Activated T-cell treated with anti-CD3 and anti-CD28 coated beads for 24 hours (primary cell): ENCODE results near the gene CLDND2.

Experiments used
- DNase-seq: peaks from one replicate; pipeline ENCODE4 v3.0.0-alpha.2; 2020; ENCODE audit warnings: low read depth

Gene CLDND2

DNA sequence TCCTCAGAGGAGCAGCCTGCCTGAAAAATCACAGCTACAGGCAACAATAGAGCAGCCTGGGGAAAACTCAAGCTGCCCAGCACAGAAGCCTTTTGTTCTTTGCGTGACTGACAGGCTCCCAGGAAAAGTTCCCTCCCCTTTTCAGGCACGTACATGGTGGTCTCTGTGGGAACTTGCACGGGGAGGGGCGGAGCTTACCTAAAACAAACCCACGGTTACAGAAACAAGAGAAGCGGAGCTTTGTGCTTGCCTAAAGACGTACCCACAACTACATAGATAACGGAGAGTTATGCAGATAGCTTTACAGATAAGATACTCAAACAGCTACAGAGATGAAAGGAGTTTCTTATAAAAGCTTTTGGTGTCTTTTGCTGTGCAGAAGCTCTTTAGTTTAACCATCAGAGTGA is 14.1 kb downstream of the CLDND2 start:
- DNase-seq = no peak

DNA sequence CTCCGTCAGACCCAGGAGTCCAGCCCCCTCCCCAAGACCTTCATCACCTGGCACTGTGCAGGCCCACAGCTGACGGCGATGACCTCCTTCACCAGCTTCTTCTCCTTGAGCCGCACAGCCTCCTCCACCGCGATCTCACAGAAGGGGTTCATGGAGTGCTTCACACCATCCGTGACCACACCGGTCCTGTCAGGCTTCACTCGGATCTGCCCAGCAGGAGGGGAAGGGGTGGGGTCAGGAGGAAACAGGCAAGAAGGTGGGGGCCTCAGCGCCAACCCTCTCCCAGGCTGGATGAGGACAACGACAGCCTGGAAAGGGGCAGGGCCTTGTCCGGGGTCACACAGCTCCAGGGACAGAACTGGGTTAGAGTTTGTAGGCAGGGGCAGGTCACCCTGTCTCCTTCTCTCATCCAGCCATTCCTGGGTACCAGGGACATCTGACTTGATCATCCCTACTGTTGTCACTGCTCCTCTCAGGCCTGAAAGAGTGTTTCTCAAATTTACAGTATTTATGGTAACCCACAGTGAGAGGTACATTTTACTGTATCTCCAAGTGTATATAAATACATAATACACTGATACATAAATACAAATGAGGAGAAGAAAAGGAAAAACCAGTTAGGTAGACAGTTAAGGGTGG is 14.6 kb downstream of the CLDND2 start:
- DNase-seq = no peak

DNA sequence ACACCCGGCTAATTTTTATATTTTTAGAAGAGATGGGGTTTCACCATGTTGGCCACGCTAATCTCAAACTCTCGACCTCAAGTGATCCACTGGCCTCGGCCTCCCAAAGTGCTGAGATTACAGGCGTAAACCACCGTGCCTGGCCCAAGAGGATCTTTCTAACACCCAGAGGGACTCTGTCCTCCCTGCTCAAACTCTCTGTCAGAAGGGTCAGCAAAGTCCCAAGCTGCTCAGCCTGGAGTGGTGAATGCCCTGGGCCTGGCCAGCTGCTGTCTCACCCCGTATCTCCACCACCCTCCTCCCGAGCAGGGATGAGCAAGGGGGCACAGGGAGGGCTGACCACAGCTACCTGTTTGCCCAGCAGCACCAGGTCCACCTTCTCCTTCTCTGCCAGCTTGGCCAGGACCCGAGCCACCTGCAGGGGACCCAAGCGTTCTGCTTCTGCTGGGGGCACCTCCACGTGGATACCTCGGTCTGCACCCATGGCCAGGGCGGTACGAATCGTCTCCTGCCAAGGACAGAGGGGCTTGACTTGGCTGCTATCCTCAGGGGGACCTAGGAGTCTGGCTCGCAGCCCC is 15.9 kb downstream of the CLDND2 start:
- no peak for DNase-seq

DNA sequence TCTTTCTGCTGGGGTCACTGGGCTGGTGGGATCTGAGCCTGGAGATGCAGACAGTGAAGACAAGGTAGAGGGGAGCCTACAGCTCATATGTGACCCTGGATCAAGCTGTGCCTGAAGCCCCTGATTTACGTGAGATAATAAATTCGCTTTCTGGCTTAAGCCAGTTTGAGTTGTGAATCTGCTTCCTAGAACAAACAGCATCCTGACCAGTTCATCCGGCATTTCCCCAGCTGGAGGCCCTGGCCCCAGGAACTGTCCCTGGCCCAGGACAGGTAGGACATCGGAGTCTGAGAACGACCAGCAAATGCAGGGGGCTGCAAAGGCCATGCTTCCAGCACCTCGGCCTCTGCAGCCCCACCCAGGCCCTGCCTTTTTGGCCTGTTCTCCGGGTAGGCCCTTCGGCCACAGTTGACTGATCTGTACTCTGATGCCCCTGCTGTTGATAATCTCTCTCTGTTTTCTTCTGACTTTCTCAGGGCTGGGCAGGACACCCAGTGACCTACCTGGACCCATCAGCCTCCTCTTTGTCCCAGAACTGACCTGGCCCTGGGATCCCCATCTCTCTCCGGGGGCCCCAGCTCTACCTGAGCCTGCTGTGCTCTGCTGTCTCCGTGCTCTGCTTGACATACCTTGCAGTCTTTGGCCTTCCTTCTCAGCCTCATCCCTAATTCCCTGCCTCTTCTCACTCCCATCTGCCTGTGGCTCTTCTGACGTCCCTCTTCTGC is 17.4 kb downstream of the CLDND2 start:
- DNase-seq = no peak

DNA sequence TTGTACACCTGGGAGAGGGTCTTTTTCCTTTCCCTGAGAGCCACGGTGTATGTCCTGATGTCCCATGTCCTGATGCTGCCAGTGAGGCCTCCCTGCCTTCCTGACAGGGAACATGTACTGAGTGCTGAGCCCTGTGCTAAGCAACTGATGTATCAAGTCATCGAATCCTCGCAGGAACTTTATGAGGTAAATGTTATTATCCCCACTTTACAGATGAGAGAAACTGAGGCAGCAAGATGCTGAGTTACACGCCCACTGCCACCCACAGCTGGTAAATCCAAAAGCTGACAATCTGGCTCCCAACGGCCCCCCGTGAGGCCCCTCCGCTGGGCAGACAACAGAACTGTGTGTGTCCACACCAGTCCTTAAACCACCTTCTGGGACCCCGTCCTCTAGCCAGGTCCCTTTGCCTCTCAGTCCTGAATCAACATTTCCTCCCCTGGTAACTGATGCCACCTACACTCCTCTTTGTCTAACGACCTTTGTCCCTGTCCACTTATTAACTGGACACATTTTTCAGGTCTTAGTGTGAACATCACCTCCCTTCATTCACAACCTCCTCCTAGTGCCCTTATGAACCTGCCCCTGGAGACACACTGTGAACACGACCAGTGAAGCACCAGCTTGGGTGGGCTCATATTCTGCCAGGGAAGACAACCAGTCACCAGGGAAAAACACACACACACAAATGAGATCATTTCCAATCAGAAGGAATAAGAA is 21.4 kb downstream of the CLDND2 start:
- no peak for DNase-seq

DNA sequence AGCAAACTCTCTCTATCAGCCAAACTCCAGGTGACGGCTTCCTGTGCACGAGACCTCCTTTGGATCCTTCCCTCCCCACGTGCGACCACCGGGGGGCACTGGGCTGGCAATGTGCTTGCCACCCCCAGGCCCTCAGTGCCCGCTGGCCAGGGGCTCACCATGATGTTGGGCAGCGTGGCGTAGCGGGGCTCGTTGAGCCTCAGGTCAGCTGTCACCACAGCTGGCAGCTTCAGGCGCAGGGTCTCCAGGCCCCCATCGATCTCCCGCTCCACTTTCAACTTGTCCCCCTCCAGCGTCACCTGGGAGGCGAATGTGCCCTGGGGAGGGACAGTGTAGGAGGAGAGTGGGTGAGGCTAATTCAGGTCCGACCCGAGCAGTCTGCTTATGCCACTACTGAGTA is 22.1 kb downstream of the CLDND2 start:
- DNase-seq = no peak

DNA sequence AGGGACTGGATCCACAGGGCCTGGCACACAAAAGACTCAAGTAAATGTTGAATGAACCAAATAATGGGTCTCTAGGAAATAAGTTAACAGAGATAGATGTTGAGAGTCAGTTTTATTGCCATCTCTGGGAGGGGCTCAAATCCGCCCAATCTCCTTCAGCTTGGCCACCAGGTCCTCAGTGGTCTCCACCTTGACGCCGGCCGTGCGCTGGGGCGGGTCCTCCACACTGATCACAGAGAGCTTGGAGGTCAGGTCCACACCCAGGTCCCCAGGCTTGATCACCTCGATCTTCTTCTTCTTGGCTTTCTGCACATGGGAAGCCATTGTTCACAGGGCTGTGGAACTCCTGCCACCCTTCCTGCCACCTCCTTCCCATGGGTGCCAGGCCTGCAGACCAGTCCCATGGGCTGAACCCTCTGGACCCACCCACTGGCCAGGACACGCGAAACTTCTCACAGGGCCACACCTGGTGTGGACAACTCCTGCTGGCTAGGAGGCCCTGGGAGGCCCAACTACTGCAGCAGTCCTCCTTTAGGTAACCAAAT is 23.7 kb downstream of the CLDND2 start:
- no peak for DNase-seq

DNA sequence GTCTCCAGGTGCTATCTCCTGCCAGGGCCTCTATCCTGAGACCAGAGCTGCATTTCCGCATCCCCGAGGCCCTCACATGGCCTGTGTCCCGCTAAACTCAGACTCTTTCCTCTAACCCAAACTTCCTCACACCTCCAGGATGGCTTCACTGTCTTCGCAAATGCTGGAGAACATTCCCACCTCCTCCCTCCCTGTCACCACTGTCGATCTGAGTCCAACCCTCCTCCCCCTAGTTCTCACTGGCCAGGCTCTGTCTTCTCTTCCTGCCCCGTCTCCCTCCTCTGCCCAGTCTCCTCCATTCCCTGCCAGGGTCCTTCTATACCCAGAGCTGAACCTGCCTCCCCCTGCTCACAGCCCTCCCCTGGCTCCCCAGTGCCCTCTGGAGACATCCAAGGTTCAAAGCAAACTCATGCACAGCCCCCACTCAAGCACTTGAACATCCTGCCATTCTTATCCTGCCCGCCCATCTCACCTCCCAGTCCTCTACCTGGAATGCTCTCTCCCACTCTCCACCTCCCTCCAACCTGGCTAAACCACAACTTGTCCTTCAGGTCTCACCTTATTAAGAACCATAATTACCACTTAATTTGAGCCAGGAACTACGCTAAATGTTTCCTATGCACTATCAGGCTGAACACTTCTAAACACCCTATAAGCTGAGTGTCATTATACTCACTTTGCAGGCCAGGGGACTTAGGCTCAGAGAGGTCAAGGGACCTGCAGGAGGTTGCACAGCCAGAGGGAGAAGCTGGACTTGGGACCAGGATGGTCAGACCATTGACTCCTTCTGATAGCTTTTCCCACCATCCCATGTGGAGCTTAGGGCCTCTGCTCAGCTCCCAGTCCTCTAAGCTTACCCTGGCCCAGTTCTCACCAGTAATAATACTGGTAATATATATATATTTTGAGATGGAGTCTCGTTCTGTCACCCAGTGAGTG is 25.9 kb downstream of the CLDND2 start:
- no peak for DNase-seq

DNA sequence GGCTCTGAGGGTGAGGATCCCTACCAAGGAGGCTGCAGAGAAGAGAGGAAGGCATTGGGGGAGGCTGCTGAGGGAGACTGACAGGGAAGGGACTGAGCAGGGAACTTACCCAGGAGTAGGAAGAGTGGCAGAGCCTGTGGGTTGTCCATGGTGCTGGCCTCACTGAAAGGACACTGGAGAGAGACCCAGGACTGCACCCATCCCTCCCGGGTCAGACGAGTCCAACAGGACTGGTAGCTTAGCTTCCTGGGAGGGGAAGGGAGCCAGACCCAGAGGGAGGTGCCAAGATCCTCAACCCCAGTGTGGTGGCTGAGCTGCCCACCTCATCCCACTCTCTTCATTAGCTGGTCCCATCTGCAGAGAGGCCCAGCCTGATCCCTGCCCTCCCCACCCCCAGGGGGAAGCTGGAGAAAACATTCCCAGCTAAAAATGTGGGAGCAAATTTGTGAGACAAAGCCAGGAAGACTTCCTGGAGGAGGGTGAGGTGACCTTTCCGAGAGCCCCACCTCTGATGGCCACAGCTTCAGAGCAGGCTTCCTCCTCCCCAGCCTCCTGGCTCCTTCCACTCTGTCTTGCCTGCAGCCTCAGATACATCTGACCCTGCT is 26.7 kb downstream of the CLDND2 start, which contains the start of gene VSIG10L:
TSS of gene VSIG10L (minus strand) at position 164 of the 605 bp plus-strand sequence. CDS start at position 149, 15 bp downstream.
- DNase-seq = no peak

DNA sequence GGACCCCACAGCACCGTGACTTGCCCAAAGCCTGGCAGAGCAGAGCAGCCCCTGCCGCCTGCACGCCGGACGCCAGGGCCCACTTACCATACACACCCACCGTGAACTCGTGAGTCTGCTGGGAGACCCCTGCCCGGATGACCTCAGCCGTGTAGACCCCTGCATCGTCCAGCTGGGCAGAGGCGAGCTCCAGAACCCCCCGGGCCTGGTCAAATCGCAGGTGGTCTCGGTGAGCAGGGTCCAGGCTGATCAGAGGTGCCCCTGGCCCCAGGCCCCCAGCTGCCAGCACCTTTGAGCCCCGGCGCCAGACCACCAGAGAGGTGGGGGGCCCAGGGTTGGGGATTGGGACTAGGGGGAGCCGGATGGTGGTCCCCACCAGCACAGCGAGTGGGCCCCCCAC is 27.7 kb downstream of the CLDND2 start:
- no peak for DNase-seq

DNA sequence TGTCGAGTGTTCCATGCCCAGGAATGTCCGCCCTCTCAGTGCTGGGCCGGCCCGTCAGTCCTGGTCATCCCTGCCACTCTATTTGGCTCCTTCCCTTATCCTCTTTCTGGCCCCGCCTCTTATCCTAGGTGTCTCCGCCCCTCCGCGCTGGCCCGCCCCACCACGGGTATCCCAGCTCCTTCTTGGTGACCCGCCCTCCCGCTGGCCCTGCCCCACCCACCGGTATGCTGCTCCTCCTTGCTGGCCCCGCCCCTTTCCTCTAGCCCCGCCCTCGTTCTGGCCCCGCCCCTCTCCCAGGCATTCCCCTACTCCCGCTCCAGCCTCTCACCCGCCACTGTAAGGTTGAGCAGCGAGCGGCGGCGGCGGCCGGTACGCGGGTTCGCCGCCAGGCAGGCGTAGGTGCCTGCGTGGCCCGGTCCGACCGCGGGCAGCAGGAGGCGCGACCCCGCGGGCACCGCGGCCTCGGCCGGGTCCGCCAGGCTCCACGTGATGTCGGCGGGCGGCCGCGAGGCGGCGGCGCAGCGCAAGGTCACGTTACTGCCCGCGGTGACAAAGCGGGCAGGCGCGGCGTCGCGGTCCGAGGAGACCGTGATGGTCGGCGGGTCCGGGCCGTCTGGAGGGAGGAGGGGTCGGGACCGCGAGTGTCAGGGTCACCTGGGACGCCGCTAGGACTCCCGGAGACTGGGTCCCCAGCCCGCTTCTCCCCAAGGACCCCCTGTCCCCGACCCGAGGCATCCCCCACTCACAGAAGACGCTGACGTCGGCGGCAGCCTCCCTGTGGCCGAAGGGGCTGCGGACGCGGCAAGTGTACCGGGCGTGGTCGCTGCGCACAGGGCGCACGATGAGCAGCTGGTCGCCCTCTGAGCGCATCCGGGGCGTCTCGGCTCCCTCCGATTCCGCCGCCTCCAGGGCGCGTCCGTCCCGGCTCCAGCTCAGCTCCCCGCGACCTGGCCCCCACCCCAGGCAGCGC is 28.8 kb downstream of the CLDND2 start:
- DNase-seq = peak; percentile 93

DNA sequence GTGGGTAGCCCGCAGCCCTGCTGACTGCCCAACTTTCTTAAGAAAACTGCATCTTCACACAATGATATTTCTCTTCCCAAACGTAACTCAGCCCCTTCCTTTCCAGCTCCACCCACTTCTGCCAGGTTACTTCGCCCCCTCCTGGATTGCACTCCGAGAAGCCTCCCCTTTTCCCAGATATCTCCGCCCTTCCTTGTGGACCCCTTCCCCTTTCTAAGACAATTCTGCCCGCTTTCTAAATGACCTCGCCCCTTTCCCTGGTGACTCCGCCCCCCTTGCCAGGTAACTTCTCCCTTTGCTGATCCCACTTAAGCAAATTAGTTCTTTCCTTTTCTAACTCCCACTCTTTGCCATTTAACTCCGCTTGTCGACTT is 29.5 kb downstream of the CLDND2 start:
- DNase-seq = no peak

DNA sequence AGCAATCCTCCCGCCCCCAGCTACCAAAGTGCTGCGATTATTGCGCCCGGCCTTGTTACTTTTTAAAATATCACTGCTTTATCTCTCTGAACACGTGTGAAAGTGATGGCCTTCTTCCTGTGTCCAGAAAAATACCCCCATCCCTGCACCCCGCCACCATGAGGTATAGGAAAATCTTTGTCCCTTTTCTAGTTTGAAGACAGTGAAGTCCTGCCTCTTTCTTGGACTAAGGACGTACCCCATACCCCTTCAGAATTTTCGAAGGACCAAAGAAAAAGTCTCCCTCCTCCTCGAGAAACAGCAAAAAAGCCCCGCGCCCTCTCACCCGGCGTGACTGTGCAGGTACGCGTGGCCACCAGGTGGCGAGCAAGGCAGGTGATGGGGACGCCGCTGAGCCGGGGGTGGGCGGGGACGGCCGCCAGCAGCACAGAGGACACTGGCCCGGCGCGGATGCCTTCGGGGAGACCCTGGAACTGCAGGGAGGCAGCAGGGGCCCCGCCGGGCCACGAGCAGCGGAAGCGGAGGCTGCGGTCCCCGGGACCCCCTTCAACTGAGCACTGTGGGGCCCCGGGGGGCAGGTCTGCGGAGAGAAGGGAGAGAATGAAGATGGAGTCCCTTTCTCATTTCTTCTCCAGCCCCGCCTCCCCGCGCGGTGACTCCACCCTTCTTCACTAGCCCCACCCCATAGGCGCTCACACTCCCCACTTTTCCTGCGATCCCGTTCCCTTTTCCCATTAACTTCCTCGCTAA is 30.1 kb downstream of the CLDND2 start:
- peak; percentile 82 for DNase-seq

DNA sequence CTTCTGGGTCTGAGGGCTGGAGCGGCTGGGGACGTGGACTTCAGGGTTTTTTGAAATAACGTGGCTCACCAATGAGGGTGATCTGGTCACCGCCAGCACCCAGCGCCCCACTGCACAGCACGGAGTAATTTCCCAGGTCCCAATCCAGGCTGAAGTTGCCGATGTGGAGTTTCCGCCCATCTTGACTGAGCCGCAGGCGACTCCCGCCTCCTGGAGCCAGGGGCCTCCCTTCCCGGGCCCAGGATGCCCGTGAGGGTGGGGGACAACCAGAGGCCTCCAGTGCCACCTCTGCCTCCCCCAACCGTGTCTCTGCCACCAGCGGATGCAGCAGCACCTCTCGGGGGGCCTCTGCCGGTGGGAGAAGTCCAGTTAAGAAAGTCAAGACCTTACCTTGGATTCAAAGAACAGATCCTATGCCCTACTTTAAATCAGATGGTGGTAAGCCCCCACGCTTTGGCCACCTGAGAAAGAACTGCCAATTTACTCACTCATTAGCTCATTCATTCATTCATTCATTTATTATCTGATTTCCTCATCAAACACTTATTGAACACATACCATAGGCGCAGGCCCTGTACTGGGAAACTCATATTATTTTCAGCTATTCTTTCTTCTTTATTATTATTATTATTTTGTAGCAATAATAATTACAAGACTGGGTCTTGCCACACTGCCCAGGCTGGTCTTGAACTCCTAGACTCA is 30.8 kb downstream of the CLDND2 start:
- DNase-seq = no peak

DNA sequence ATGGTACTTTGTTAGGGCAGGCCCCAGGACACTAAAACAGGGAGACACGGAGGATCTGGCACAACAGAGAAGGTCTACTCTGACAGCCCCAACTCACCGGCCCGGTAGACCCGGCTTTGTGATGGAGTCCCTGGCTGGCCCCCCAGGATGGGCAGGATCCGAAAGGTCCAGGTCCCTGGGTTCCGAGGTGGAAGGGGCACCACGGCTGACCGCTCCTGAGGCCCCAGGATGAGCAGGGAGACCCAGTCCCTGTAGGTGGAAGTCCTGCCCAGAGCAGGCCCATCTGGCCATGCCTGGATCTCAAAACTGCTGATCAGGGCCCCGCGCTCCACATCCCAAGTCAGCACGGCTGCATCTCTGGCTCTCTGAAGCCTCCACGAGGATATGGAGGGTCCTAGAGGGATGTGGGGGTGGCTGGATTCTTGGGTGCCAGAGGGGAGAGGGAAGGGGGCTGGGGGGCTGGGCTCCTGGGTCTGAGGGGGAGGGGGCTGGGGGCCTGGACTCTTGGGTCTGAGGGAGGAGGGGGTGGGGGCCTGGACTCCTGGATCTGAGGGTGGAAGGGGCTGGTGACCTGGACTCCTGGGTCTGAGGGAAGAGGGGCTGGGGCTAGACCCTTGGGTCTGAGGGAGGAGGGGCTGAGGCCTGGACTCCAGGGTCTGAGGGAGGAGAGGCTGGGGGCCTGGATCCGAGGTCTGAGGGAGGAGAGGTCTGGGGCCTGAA is 31.5 kb downstream of the CLDND2 start:
- DNase-seq = no peak

DNA sequence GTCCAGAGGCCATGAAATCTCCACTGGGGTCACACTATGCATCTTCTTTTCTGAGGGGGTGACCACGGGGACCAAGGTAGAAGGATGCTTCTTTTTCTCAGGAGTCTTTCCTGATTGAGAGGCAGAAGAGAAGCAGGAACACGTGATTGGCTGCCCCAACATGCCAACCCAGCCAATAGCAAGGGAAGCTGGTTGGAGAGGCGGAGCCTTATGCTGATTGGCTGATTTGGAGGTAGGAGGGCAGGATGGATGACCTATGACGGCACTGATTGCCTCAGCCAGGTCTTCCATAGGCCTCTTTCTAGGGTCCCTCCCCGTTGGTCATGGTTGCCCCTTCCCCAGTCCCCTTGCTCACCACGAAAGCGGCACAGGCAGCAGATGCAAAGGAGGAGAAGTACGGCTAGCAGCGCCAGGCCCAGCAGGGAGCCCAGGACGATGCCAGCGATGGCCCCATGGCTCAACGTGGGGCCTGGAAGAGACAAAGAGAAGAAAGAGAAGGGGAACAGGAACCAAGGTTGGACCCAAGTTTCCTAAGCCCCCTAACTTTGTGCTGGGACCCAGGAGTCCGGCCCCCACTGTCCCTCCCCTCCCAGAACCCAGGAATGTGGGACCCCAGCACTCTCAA is 34.9 kb downstream of the CLDND2 start:
- DNase-seq = no peak

DNA sequence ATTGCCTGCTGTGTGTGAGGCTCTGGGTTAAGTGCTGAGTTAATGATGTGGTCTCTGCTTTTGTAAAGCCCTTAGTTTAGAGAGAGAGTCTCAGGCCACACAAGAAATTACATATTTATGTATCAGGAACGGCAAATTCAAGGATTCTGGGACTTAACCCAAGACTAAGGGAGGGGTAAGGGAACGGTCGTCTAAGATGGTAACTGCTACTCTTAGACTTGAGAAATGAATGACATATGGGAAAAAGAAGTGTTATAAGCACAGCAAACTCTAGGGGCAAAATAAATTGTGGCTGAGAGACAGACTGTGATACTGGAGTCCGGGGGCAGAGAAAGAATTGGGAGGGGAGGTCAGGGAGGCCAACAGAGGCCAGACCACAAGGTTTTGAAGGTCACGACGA is 37.1 kb downstream of the CLDND2 start:
- DNase-seq = no peak
